ENCODE measurements around the gene CTIF. TPM values are rescaled to one million over a fixed set of nuclear protein-coding genes. Genes with fewer than 3 reads are reported as not detected.

Gene CTIF
- polyA plus RNA-seq, 1 donor from 2014 or later: 50.2 TPM

DNA sequence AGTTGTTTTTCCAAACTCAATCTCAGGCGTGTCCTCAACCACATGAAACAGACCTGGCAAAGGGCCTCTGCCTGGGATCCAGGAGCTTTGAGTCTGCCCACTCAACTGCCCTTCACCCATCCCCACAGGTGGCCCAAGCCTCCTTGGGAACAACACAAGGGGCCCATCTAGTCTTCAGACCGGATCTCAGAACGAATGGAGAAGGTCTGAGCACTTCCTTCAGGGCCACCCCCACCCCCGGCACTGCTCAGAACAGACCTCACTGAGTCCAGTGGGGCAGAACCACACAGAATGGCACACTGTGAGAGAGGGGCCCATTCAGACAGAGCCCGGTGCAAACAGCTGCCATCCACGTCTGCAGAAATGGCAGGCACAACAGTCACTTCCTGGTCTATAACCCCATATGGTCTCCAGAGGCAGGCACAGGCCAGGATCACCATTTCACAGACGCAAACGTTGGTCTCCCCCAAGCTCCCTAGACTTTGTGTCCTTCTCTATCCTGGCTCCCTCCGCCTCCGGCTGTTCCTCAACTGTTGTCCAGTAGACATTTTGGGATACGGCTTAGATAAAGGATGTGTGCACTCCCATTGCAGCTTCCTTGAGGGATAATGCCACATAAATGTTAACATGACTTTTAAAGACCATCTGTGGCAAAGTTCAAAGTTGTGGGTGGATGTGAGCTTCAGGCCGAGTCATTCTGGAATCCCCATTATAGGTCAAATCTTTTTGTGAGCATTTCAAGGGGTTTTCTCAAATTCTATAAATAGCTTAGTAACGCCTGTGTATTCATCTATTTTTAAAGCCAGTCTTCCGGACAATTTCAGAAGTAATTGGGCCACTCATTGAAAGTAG is 262.3 kb downstream of the CTIF start:
- Histone ChIP-seq H3K9ac (ENCODE audit: low read length) (no peak overlapping the region), H3K79me2 (replicated peaks; ENCODE audit: insufficient read depth, low read length) (no peaks in the 10 kb centered on the region), H2AFZ (ENCODE audit: low read depth, low read length) (no peak overlapping the region), H3K9me3 (ENCODE audit: low read length) (no peaks in the 10 kb centered on the region), H3F3A (ENCODE audit: insufficient read depth, low read length, poor library complexity, severe bottlenecking) (no peaks in the 10 kb centered on the region), H3K27ac (ENCODE audit: low read length) (no peak overlapping the region), H3K4me3 (ENCODE audit: low read length) (no peak overlapping the region), H3K9me2 (ENCODE audit: insufficient read depth, low read length) (no peaks in the 10 kb centered on the region), H3K4me2 (ENCODE audit: low read length) (no peak overlapping the region), H3K27me3 (ENCODE audit: insufficient read depth, low read depth, low read length) (no peaks in the 10 kb centered on the region), H3K36me3 (ENCODE audit: insufficient read depth, low read length) (peaks cover 4% of the 10 kb centered on the region), H4K20me1 (ENCODE audit: insufficient read depth) (no peaks in the 10 kb centered on the region)
- TF ChIP-seq, protein P1, sequence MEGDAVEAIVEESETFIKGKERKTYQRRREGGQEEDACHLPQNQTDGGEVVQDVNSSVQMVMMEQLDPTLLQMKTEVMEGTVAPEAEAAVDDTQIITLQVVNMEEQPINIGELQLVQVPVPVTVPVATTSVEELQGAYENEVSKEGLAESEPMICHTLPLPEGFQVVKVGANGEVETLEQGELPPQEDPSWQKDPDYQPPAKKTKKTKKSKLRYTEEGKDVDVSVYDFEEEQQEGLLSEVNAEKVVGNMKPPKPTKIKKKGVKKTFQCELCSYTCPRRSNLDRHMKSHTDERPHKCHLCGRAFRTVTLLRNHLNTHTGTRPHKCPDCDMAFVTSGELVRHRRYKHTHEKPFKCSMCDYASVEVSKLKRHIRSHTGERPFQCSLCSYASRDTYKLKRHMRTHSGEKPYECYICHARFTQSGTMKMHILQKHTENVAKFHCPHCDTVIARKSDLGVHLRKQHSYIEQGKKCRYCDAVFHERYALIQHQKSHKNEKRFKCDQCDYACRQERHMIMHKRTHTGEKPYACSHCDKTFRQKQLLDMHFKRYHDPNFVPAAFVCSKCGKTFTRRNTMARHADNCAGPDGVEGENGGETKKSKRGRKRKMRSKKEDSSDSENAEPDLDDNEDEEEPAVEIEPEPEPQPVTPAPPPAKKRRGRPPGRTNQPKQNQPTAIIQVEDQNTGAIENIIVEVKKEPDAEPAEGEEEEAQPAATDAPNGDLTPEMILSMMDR (IDR thresholded peaks at IDR 0.05; ENCODE audit: poor library complexity, severe bottlenecking): no peak
- TF ChIP-seq TAF1 (IDR thresholded peaks at IDR 0.05; ENCODE audit: low read depth) (no peak), POLR2AphosphoS5 (IDR thresholded peaks at IDR 0.05) (no peak), EZH2 (IDR thresholded peaks at IDR 0.05; ENCODE audit: borderline replicate concordance, insufficient read depth, low read length, poor library complexity, severe bottlenecking) (no peak), RAD21 (conservative IDR thresholded peaks at IDR 0.05) (no peak)

DNA sequence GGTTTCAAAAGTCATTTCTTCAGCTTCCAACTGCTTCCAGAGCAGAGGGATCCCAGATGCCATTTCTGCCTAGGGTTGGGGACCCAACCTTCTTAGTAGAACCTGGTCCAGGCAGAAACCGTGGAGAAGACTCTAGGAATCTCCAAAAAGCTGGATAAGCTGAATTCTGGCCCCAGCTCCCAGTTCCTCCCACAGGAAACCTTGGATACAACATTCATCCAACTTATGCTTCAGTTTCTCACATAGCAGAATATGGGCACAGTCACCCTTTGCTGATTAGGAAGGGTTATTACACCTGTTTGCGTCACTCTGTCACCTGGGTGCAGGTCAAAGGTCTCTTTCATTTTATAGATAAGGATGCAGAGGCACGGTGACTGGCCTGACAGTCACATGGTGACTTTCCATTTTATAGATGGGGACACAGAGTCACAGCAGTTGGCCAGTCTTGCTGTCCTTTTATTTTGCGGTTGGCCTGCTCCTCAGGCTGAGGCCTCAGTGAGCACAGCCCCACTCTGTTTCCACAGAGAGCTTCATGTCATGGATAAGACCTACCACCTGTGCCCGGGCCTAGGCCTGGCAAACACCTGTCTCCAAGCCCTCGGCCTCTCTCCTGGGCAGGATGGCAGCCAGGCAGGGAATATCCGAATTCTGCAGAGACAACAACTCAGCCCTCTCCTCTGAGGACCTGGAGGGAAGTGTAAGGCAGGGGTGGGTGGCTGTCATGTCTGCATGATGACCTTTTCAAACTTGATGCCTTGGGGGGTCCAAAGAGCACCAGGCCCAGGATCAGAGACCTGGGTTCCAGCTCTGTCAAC is 263.1 kb downstream of the CTIF start:
- Histone ChIP-seq H2AFZ (ENCODE audit: low read depth, low read length) (no peak overlapping the region), H3K9me3 (ENCODE audit: low read length) (no peaks in the 10 kb centered on the region), H3K9ac (ENCODE audit: low read length) (peak overlapping the region; percentile 13), H3K4me2 (ENCODE audit: low read length) (no peak overlapping the region), H4K20me1 (ENCODE audit: insufficient read depth) (no peaks in the 10 kb centered on the region), H3K27ac (ENCODE audit: low read length) (peak overlapping the region; percentile 64), H3K79me2 (replicated peaks; ENCODE audit: insufficient read depth, low read length) (no peaks in the 10 kb centered on the region), H3K4me3 (ENCODE audit: low read length) (no peak overlapping the region), H3F3A (ENCODE audit: insufficient read depth, low read length, poor library complexity, severe bottlenecking) (no peaks in the 10 kb centered on the region), H3K9me2 (ENCODE audit: insufficient read depth, low read length) (no peaks in the 10 kb centered on the region), H3K36me3 (ENCODE audit: insufficient read depth, low read length) (peaks cover 4% of the 10 kb centered on the region), H3K27me3 (ENCODE audit: insufficient read depth, low read depth, low read length) (no peaks in the 10 kb centered on the region)
- TF ChIP-seq, protein P1 (IDR thresholded peaks at IDR 0.05; ENCODE audit: poor library complexity, severe bottlenecking): no peak
- TF ChIP-seq TAF1 (IDR thresholded peaks at IDR 0.05; ENCODE audit: low read depth) (no peak), POLR2AphosphoS5 (IDR thresholded peaks at IDR 0.05) (no peak), MXI1 (conservative IDR thresholded peaks at IDR 0.05; ENCODE audit: poor library complexity, severe bottlenecking) (no peak), EZH2 (IDR thresholded peaks at IDR 0.05; ENCODE audit: borderline replicate concordance, insufficient read depth, low read length, poor library complexity, severe bottlenecking) (no peak), EP300 (conservative IDR thresholded peaks at IDR 0.05; ENCODE audit: poor library complexity, severe bottlenecking) (no peak), SMC3 (conservative IDR thresholded peaks at IDR 0.05; ENCODE audit: poor library complexity) (no peak), RAD21 (conservative IDR thresholded peaks at IDR 0.05) (no peak)
- TF ChIP-seq, protein P2, sequence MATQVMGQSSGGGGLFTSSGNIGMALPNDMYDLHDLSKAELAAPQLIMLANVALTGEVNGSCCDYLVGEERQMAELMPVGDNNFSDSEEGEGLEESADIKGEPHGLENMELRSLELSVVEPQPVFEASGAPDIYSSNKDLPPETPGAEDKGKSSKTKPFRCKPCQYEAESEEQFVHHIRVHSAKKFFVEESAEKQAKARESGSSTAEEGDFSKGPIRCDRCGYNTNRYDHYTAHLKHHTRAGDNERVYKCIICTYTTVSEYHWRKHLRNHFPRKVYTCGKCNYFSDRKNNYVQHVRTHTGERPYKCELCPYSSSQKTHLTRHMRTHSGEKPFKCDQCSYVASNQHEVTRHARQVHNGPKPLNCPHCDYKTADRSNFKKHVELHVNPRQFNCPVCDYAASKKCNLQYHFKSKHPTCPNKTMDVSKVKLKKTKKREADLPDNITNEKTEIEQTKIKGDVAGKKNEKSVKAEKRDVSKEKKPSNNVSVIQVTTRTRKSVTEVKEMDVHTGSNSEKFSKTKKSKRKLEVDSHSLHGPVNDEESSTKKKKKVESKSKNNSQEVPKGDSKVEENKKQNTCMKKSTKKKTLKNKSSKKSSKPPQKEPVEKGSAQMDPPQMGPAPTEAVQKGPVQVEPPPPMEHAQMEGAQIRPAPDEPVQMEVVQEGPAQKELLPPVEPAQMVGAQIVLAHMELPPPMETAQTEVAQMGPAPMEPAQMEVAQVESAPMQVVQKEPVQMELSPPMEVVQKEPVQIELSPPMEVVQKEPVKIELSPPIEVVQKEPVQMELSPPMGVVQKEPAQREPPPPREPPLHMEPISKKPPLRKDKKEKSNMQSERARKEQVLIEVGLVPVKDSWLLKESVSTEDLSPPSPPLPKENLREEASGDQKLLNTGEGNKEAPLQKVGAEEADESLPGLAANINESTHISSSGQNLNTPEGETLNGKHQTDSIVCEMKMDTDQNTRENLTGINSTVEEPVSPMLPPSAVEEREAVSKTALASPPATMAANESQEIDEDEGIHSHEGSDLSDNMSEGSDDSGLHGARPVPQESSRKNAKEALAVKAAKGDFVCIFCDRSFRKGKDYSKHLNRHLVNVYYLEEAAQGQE (IDR thresholded peaks at IDR 0.05; ENCODE audit: borderline replicate concordance): no peak

Data from neural cell (in vitro differentiated cells).